Stimulated activated CD8-positive, alpha-beta memory T cell treated with anti-CD3 and anti-CD28 coated beads, Interleukin-15, amount 100 ng/mL, for 4 hours (primary cell): Measurements from ENCODE around the gene PYGO2.
A peak's percentile ranks its signal among the peaks of the same experiment; 100 is the strongest.

ENCODE experiments used
- DNase-seq, 2 donors: peaks; one replicate each; pipeline ENCODE4 v3.0.0-alpha.2; 2020; ENCODE audit warnings: low read depth in 2 of 2

PYGO2 gene, protein sequence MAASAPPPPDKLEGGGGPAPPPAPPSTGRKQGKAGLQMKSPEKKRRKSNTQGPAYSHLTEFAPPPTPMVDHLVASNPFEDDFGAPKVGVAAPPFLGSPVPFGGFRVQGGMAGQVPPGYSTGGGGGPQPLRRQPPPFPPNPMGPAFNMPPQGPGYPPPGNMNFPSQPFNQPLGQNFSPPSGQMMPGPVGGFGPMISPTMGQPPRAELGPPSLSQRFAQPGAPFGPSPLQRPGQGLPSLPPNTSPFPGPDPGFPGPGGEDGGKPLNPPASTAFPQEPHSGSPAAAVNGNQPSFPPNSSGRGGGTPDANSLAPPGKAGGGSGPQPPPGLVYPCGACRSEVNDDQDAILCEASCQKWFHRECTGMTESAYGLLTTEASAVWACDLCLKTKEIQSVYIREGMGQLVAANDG

DNA sequence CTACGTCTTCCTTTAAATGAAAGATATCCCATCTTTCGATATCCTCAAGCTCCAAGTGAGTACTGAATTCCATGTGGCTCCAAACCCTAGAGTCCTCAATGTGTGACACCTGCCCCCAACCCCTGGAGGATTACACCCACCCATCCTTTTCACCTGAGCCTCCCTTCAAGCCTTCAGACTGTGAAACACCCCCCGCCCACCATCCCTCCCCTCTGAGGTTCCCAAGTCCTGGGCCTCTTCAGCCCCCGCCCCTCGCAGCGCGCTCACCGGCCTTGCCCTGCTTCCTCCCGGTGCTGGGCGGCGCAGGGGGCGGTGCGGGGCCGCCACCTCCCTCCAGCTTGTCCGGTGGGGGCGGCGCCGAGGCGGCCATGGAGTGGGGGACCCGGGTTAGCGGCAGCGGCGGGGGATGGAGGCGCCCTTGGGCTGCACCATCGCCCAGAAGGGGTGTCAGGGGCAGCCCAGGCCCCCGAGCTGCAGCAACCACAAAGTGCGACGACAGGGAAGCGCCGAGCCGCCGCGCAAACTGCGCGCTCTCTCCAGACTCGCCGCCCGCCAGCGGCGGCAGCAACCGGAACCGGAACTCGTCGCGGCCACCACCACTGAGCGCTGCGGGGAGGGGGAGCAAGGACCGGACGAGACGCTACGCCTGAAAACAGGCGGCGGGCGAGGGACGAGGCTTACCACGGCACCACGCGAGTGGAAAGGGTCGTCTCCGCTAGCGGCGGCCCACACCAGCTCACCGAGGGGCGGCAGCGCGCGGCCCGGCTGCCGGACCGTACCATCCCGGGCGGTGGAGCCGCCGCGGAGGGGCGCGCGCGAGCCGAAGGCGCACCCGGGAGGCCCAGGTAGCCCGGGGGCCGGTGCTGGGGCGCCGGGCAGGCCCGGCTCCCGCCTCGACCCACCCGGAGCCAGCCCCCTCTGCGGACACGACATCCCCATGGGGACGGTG lies at the start of gene PYGO2:
Gene PYGO2, minus strand, starts transcription at position 576 of the 949 bp plus-strand sequence. Its CDS starts 206 bp downstream, at position 370.
- peak; percentile 63 to 66 for DNase-seq

- DNase-seq, result no peak
Measured at GRCh38 chr1:155011004-155011416, 49.4 kb upstream of the PYGO2 start.

- no peak for DNase-seq
Measured at GRCh38 chr1:155010211-155010918, 48.8 kb upstream of the PYGO2 start.

DNA sequence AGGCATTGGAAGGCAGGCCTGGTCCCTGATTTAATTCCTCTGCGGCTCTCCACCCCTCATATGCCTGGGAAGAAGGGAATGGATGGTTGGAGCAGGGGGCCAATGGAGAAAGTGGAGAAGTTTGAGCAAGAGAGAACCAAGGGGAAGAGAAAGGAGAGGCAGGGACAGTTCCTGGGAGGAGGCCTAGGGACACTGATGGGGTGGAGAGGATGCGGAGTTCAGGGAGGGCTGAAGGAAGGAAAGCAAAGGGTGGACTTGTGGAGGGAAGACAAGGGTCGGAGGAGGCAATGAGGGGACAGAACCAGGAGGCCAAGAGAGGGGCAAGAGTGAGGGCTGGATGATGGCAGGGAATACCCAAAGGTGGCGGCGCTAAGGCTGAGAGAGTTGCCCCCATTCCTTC lies 48.2 kb upstream of the PYGO2 start:
- DNase-seq, result no peak

DNA sequence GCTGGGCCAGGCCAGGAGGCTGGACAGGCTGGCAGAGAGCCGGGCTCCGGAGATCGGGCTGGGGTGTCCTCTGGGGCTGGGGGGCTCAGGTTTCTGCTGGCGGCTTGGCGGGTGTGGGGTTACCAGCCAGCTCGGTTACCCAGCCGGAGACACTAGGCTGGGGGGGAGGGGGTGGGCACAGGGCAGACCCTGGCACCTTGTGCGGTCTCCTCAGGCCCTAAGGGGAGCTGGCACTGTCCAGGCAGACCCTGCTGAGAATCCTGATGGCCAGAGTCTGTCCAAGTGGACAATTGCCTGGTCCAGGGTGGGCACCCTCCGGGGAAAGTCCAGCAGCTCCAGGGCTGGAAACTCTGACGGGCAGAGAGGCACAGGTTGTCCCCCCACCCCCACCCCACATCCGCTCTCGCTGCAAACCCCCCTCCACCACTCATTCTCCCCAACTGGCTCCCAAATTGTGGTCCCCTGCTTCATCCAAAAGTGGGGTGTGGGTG lies 47.7 kb upstream of the PYGO2 start:
- DNase-seq, result no peak

DNA sequence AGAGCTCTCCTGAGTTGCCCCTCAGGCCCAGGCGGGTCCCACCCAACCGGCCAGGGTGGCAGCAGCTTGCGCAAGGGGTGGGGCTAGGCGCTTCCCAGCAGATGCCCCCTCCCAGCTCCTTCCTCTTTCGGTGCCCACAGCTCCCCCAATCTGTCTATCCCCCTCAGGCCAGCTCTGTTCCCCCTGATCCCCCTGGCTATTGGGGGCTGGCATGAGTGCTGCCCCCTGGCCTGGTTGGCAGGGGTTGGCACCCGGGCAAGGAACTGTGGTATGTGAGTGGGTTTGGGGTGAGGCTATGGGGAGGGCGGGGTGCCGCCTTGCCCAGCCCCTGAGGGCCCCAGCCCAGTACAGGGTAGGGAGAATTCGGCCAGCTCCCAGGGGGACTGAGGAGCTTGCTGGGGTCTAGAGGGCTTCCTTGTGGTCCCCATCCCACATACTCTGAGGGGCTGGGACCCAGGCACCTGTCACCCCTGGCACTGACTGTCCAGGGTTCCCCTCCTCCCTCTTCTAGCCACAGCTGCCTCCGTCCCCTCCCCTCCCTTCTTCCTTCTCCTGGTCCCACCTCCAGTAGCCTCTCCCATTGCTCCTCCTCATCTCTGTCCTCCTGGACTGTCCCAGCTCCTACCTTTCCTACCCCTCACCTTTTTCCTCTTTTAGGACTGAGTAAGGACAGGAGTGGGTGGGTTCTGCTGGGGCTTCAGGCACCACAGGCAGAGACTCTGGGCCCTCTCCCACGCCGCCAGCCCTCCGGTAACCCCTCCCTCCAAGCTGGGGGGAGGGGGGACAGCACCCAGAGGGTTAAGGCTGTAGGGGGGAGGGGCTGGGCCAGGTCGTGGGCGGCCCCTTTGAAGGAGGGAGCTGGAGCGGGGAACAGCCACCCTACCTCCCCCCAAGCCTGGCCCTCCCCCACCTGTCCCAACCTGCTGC lies 46.7 kb upstream of the PYGO2 start:
- no peak for DNase-seq

DNA sequence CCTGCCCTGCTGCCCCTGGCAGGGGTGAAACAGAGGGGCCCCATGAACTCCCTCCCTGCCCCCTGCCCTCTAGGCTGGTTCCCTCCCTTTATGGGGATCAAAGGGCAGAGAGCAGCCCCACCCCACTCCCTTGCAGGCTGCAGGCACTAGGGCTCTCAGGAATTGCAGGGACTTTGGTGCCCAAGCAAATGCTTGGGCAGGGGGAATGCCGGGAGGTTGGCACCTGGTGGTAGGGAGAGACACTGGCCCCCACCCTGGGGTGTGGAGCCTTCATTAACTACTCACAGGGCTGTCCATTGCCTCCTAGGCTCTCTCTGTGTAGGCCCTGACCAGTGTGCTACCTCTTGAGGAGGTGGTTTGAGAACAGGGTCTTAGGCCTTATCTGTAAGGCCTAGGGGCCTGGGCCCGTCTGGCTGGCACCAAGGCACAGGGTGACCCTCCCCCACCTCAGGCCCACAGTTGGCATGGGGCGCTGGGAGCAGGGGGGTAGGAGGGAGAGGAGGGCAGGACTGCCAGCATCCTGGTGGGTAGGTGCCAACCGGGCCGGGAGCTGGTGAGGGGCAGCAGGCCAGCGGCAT lies 45.8 kb upstream of the PYGO2 start:
- no peak for DNase-seq

- DNase-seq, result no peak
Measured at GRCh38 chr1:155006601-155007101, 45.1 kb upstream of the PYGO2 start.

DNA sequence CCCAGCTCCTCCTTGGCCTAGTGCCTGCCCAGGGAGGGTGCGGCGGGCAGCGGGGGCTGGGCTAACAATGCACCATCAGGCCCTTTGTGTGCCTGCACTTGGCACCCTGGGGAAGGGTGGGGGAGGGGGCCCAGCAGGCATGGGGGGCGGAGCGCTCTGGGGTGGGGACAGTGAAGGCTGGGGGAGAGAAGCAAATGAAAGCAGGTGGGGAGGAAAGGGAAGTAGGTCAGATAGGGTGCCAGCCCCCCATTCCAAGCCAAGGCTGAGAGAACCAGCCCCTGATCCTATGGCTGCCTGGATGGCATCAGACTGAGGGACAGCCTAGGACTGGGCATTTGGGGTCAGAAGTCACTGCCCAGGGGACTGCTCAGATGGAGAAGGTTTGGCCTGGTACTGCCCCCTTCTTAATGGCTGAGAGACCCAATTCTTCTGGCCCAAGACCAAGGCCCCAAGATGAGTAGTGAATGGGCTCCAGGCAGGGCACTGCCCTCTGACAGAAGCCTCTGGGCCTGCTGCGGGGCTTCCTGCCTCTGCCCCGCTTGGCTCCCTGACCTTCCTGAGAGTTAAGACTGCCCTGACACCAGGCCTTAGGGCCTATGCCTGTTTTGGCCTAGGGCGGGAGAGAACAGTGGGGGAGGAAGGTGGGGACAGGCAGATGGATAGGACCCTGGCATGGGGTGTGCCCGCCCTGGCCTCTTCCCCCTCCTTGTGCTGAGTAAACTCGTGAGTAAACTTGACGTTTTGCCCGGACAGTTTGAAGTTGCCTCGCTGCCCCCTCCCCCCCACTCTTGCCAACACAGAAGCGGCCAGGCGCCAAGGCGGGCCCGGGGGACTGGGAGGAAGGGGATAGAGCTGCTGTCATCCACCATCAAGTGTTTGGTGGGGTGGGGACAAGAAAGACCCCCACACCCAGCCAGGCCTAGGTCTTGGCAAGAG lies 43.8 kb upstream of the PYGO2 start:
- DNase-seq, result no peak

DNA sequence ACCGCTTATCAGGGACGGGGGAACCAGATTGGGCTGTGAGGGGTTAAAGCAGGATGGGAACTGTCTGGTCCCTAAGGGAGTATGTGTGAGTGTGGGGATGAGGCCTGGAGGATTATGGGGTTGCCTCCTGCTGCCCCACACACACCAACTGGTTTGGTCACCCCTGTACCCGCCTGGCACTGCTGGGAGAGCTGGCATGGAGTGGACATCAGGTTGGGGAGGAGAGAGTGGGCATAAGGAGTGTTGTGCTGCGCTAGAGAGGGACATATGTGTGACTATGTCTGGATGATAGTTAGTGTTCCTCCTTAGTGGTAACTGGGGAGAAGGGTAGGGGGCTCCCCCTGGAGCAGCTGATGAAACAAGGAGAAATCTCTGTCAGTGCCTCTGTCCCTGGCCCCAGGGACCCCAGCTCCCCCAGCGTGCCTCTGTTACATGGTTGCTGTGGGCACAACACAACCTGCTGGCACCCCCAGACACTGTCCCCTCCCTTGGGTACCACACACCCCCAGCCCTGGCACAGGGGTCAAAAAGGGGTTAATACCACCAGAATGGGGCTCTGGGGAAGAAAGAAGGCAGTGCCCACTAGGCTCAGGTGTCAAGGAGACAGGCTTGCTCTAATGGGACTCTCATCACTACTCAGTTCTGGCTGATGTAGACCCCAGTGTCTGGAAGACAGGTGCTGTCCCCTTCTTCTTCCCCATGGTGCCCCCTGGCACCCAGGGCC lies 42.9 kb upstream of the PYGO2 start:
- DNase-seq, result no peak

DNA sequence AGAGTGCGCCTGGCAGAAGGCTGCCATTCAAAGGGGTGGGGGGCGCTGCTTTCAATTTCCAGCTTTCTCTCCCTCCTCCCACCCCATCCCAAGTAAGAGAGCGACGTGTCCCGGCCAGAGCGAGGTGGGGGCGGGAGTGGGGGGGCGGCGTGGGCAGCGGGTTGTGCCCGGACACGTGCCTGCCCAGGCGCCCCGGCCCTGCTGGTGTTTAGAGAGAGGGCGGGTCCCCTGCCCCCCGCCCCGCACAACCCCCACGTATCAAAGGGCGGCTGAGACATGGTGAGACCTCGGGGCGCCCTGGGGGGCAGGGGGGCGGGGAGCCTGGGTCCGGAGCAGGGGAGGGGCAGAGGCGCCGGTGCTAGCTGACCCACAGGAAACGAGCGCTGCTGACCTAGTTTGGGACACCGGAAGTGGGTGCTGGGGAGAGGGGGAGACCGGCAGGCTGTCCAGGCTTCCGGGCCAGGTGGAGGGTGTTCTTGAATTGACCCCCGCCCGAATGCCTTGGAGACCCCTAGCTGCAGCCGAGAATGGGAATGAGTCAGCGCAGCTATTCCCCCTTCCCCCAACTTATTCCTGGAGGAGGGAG lies 42.3 kb upstream of the PYGO2 start:
- DNase-seq, result no peak

GRCh38 chr1:155003227-155003765 lies 41.7 kb upstream of the PYGO2 start:
- DNase-seq, result no peak

GRCh38 chr1:155002464-155003226 lies 41.1 kb upstream of the PYGO2 start, which contains the start of gene ZBTB7B:
ZBTB7B (plus strand) TSS chr1:155002802; CDS start chr1:155014661, 11,859 bp downstream.
- DNase-seq, result no peak

DNA sequence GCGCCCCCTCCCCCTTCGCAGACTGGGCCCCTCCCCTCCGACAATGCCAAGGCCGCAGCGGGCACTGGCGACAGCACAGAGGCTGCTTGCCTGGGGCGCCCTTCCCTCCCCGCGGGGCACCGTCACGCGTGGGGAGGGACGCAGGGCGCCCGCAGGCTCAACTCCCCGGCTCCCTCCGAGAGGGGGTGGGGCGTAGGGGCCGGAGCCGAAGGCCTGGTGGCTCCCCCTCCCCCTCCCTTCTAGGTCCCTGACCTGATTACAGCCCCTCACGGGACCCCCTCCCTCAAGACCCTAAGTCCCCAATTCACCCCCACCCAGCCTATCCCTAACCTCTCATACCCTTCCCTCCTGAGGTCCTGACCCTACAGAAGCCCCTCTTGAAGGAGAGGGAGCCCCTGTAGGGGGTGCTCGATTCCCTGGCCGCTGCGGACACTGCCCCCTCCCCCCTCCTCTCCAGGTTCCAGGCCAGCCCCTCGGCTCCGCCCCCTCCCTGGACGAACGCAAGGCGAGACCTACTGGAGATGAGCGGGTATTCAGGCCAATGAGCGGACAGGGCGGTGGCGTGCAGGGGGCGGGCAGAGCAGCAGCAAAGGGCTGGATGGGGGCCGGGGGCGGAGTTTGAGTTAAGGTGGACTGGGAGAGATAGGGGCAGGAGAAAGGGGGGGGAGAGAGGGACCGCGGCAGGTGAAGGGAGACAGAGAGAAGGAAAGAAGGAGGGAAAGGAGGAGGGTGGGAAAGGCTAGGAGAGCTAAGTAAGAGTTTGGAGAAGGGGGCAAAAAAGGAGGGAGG lies 40.3 kb upstream of the PYGO2 start:
- peak; percentile 93 to 97 for DNase-seq

- no peak for DNase-seq
Measured at GRCh38 chr1:155001425-155001674, 39.8 kb upstream of the PYGO2 start.

GRCh38 chr1:155000726-155001424 lies 39.3 kb upstream of the PYGO2 start:
- peak; percentile 48 to 67 for DNase-seq
